HCT116 (cell line): Measurements from ENCODE around the gene SMG9.

Experiments
- CEBPB ChIP-seq: IDR thresholded peaks from 2 replicates; pipeline ENCODE4 v1.6.1; 2012; ENCODE audit warnings: low read depth
- POLR2A ChIP-seq: IDR thresholded peaks from 2 replicates; pipeline ENCODE4 v1.7.0; 2011; ENCODE audit warnings: borderline replicate concordance; ENCODE audit not compliant: insufficient read depth, insufficient read length; ENCODE audit errors: extremely low read depth
- SP1 ChIP-seq: IDR thresholded peaks from 2 replicates; pipeline ENCODE4 v1.6.1; 2012; ENCODE audit warnings: low read depth
- TF ChIP-seq, protein P1 (sequence below): IDR thresholded peaks from 2 replicates; pipeline ENCODE4 v1.6.1; 2012; ENCODE audit warnings: low read depth
- TF ChIP-seq, protein P2 (sequence below), 3 experiments: fragments of 200-600 bp in 1 of 3; sonication (generic) in 1 of 3; IDR thresholded peaks in 2 of 3; conservative IDR thresholded peaks in 1 of 3; 2 replicates each; pipeline ENCODE4 v1.5.1; 2012 to 2017; ENCODE audit warnings: low read depth in 2 of 3, low read length in 2 of 3, antibody characterized with exemption in 1 of 3, borderline replicate concordance in 1 of 3, control low read depth in 1 of 3, mild to moderate bottlenecking in 1 of 3, mixed read lengths in 1 of 3, mixed run types in 1 of 3, moderate library complexity in 1 of 3; ENCODE audit not compliant: insufficient read depth in 1 of 3
- TF ChIP-seq, protein P3 (sequence below): IDR thresholded peaks from 2 replicates; pipeline ENCODE4 v1.6.1; 2012

DNA sequence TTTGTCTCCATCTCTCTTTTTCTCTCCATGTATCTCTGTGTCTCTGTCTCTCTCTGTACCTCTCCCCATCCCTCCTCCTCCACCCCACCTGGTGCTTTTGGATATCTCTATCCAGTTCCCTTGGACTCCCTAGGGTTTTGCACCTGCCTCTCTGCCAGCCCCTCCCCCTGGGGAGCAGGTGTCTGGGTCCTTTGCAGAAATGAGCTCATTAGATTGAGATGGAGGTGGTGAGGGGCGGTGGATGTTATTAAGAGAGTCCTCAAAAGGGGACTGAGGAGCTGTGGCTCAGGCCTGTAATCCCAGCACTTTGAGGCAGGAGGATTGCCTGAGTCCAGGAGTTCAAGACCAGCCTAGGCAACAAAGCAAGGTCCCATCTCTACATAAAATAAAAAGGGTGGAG lies 23.9 kb upstream of the SMG9 start:
- TF ChIP-seq, protein P1, sequence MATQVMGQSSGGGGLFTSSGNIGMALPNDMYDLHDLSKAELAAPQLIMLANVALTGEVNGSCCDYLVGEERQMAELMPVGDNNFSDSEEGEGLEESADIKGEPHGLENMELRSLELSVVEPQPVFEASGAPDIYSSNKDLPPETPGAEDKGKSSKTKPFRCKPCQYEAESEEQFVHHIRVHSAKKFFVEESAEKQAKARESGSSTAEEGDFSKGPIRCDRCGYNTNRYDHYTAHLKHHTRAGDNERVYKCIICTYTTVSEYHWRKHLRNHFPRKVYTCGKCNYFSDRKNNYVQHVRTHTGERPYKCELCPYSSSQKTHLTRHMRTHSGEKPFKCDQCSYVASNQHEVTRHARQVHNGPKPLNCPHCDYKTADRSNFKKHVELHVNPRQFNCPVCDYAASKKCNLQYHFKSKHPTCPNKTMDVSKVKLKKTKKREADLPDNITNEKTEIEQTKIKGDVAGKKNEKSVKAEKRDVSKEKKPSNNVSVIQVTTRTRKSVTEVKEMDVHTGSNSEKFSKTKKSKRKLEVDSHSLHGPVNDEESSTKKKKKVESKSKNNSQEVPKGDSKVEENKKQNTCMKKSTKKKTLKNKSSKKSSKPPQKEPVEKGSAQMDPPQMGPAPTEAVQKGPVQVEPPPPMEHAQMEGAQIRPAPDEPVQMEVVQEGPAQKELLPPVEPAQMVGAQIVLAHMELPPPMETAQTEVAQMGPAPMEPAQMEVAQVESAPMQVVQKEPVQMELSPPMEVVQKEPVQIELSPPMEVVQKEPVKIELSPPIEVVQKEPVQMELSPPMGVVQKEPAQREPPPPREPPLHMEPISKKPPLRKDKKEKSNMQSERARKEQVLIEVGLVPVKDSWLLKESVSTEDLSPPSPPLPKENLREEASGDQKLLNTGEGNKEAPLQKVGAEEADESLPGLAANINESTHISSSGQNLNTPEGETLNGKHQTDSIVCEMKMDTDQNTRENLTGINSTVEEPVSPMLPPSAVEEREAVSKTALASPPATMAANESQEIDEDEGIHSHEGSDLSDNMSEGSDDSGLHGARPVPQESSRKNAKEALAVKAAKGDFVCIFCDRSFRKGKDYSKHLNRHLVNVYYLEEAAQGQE: no peak
- TF ChIP-seq CEBPB: no peak
- TF ChIP-seq POLR2A: no peak
- TF ChIP-seq, protein P2, sequence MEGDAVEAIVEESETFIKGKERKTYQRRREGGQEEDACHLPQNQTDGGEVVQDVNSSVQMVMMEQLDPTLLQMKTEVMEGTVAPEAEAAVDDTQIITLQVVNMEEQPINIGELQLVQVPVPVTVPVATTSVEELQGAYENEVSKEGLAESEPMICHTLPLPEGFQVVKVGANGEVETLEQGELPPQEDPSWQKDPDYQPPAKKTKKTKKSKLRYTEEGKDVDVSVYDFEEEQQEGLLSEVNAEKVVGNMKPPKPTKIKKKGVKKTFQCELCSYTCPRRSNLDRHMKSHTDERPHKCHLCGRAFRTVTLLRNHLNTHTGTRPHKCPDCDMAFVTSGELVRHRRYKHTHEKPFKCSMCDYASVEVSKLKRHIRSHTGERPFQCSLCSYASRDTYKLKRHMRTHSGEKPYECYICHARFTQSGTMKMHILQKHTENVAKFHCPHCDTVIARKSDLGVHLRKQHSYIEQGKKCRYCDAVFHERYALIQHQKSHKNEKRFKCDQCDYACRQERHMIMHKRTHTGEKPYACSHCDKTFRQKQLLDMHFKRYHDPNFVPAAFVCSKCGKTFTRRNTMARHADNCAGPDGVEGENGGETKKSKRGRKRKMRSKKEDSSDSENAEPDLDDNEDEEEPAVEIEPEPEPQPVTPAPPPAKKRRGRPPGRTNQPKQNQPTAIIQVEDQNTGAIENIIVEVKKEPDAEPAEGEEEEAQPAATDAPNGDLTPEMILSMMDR (IDR thresholded peaks at IDR 0.05 in 2 of 3, conservative IDR thresholded peaks at IDR 0.05 in 1 of 3; ENCODE audit: borderline replicate concordance in 1 of 3, insufficient read depth in 1 of 3, low read depth in 2 of 3, low read length in 2 of 3): no peak
- TF ChIP-seq, protein P3, sequence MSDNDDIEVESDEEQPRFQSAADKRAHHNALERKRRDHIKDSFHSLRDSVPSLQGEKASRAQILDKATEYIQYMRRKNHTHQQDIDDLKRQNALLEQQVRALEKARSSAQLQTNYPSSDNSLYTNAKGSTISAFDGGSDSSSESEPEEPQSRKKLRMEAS: no peak
- TF ChIP-seq SP1: no peak
